Transverse colon (tissue), 4 donors: Measurements from ENCODE around the gene FGFR2. TPM values are rescaled to one million over a fixed set of nuclear protein-coding genes. Genes with fewer than 3 reads are reported as not detected.

Experiments
- DNase-seq: peaks from one replicate; pipeline ENCODE4 v3.0.0-alpha.2; 2019
- H3K27ac ChIP-seq, 4 donors: fragments of 200-600 bp; sonication (generic); 2 replicates each; pipeline ENCODE4 v1.5.1; 2016 to 2018; ENCODE audit warnings: inconsistent platforms in 4 of 4
- H3K27me3 ChIP-seq: fragments of 200-600 bp; sonication (generic); 2 replicates; pipeline ENCODE4 v1.5.1; 2017; ENCODE audit warnings: inconsistent platforms
- H3K36me3 ChIP-seq, 4 donors: fragments of 200-600 bp; sonication (generic); 2 replicates each; pipeline ENCODE4 v1.5.1; 2017 to 2019; ENCODE audit warnings: inconsistent platforms in 4 of 4
- H3K4me1 ChIP-seq, 4 donors: fragments of 200-600 bp; sonication (generic); 2 replicates each; pipeline ENCODE4 v1.5.1; 2017 to 2020; ENCODE audit warnings: inconsistent platforms in 4 of 4
- H3K4me3 ChIP-seq, 4 donors: fragments of 200-600 bp; sonication (generic); 1 replicate in 1 of 4; 2 replicates in 3 of 4; pipeline versions ENCODE4 v1.5.1 to v1.6.1; 2017 to 2019; ENCODE audit warnings: inconsistent platforms in 4 of 4
- H3K9me3 ChIP-seq, 2 donors: fragments of 200-600 bp; sonication (generic); 2 replicates each; pipeline ENCODE4 v1.5.1; 2017 to 2019; ENCODE audit warnings: inconsistent platforms in 2 of 2
- EP300 ChIP-seq: sonication (generic); formaldehyde crosslinking; IDR thresholded peaks from one replicate; pipeline ENCODE4 v1.6.1; 2017; ENCODE audit warnings: antibody characterized with exemption, low read depth
- POLR2A ChIP-seq: fragments of 450-650 bp; IDR thresholded peaks from one replicate; pipeline ENCODE4 v1.6.1; 2016; ENCODE audit warnings: antibody characterized with exemption, mild to moderate bottlenecking, moderate library complexity
- POLR2AphosphoS5 ChIP-seq, 3 donors: sonication (generic); formaldehyde crosslinking; IDR thresholded peaks; one replicate each; pipeline ENCODE4 v1.6.1; 2016; ENCODE audit warnings: antibody characterized with exemption in 3 of 3
- WGBS, 2 donors: methylation state at CpG; one replicate each; pipeline ENCODE4 v1.1.5; 2018; ENCODE audit warnings: low coverage in 1 of 2; 5-methylcytosine and 5-hydroxymethylcytosine counted together
- in situ Hi-C, 4 donors: fragments of 200-750 bp; cut with MboI; loops; one replicate each; pipeline versions ENCODE4 v1.15.0 to v1.15.1; 2017; ENCODE audit warnings: low sequenced_read_pairs in 3 of 4, low pct_ligation_motif_present in 1 of 4, low pct_unique_long_range_greater_than_20kb in 1 of 4
- intact Hi-C: fragments of 100-400 bp; cut with DNase I; formaldehyde crosslinking; loops from one replicate; pipeline ENCODE4 v1.15.1; 2023; ENCODE audit warnings: low total_unique reads
- total RNA-seq, 4 donors: library from RNA; depleted of rRNA; stranded (reverse); fragments of >200 nt; gene quantifications; one replicate each; pipeline ENCODE4 v1.1.0, GENCODE V29; 2016
- TF ChIP-seq, protein P1 (sequence below), 5 experiments: fragments of 200-600 bp in 3 of 5; fragments of 450-650 bp in 2 of 5; sonication (generic) in 3 of 5; IDR thresholded peaks; 1 replicate in 2 of 5; 2 replicates in 3 of 5; pipeline ENCODE4 v1.5.1; 2016 to 2017; ENCODE audit warnings: antibody characterized with exemption in 5 of 5, inconsistent platforms in 3 of 5, mild to moderate bottlenecking in 2 of 5, moderate library complexity in 1 of 5

Gene FGFR2
- total RNA-seq, 4 donors from 2014 or later, result 30.3 to 114 (median 87.9) TPM

DNA sequence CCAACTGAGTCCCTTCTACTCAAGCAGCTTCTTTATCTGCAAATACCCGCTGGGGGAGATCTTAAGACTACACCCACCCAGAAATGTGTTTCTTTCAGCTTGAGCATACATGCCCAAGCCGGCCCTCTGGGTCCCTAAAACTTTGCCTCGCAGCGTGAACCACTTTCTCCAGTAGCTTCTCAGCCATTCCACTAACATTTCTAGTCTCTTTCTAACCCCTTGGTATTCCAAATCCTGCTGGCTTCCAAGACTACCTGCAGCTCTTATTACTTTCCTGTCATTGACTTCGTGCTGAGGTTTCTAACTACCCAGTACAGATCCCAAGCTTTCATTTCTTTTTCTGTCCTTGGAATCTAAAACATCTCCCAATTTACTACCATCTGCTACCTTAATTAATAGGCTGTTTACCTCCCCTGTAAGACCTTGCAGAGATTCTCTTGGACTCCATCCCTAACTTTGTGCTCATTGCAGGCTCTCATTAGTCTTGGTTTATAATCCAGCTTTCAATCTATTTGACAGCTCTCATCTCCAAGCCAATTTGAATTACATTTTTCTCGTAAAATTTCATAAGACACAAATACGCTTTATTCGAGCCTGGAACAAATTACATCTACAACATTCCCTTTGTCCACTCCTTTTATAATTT lies 153.6 kb downstream of the FGFR2 start:
- TF ChIP-seq, protein P1, sequence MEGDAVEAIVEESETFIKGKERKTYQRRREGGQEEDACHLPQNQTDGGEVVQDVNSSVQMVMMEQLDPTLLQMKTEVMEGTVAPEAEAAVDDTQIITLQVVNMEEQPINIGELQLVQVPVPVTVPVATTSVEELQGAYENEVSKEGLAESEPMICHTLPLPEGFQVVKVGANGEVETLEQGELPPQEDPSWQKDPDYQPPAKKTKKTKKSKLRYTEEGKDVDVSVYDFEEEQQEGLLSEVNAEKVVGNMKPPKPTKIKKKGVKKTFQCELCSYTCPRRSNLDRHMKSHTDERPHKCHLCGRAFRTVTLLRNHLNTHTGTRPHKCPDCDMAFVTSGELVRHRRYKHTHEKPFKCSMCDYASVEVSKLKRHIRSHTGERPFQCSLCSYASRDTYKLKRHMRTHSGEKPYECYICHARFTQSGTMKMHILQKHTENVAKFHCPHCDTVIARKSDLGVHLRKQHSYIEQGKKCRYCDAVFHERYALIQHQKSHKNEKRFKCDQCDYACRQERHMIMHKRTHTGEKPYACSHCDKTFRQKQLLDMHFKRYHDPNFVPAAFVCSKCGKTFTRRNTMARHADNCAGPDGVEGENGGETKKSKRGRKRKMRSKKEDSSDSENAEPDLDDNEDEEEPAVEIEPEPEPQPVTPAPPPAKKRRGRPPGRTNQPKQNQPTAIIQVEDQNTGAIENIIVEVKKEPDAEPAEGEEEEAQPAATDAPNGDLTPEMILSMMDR (IDR thresholded peaks at IDR 0.05), result no peak
- TF ChIP-seq EP300, result no peak
- no peak for TF ChIP-seq POLR2A
- no peaks in the 10 kb centered on the region for H3K27me3 ChIP-seq
- intact Hi-C loops (no loop called here), in situ Hi-C loops (no loop called here)
- H3K27ac ChIP-seq, result no peak overlapping the region
- 77 to 80% methylated on average over 7 to 8 of the region's 8 CpGs for WGBS, 2 donors
- H3K9me3 ChIP-seq, result no peaks in the 10 kb centered on the region
- no peak overlapping the region for H3K4me3 ChIP-seq
- peaks cover 0 to 6% (median 0%) of the 10 kb centered on the region in 4 donors for H3K4me1 ChIP-seq
- no peak for DNase-seq
- no peaks in the 10 kb centered on the region for H3K36me3 ChIP-seq

DNA sequence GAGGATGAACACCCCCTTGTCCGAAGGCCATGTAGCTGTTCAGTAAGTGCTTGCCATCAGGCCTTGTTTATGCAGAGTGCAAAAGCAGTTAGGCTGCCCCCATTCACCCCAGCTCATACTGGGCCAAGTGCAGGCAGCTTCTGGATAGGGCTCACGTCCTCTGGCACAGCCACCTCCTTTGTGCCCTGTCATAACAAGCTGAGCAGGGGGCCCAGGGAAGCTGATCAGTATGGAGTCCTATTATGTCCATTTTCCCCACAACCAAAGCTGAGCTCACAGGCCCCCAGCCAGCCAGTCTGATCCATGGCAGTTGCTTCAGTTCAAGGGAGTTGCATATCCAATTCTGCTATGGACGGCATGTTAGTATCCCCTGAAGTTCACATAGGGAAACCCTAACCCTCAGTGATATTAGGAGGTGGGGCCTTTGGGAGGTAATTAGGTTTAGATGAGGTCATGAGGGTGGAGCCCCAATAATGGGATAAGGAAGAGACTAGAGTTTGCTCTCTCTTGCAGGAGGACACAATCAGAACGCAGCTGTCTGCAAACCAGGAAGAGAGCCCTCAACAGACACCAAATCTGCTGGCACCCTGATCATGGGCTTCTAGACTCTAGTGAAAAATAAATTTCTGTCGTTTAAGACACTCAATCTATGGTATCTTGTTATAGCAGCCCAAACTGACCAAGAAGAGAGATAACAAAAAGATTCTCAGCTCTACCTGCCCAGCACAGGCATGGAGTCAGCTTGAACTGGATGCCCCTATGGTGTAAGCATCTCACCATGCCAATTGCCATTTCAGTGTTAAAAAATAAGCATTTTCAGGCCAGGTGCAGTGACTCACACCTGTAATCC lies 155.9 kb downstream of the FGFR2 start:
- no peaks in the 10 kb centered on the region for H3K36me3 ChIP-seq
- intact Hi-C loops (no loop called here), in situ Hi-C loops (no loop called here)
- H3K27me3 ChIP-seq, result no peaks in the 10 kb centered on the region
- H3K4me1 ChIP-seq, result peaks cover 0 to 2% (median 0%) of the 10 kb centered on the region in 4 donors
- no peaks in the 10 kb centered on the region for H3K9me3 ChIP-seq
- no peak for DNase-seq
- WGBS, 2 donors, result 38 to 44% methylated on average over 3 to 5 of the region's 5 CpGs
- TF ChIP-seq EP300 (no peak), POLR2AphosphoS5 (IDR thresholded peaks at IDR 0.05) (no peak), POLR2A (no peak)
- TF ChIP-seq, protein P1 (IDR thresholded peaks at IDR 0.05), result no peak
- H3K27ac ChIP-seq, result no peak overlapping the region
- H3K4me3 ChIP-seq, result no peak overlapping the region

DNA sequence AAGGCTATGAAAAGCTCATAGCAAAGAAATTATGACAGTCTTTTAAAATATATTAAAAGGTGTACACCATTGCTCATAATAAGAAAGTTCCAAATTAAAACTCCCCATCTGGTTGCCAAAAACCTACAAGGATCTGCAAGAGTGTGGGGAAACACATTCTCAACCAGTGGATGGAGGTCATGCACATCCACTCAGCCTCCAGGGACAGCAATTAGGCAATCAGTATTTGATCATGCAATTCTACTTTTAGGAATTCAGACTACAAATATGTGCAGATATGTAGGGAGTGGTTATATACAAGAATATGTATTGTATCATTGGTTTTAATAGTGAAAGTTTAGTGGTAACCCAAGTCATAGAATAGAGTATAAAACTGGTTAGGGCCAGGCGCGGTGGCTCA lies 157.8 kb downstream of the FGFR2 start:
- Histone ChIP-seq H3K27me3 (no peaks in the 10 kb centered on the region), H3K4me1 (peaks cover 0 to 12% (median 7%) of the 10 kb centered on the region in 4 donors), H3K4me3 (no peak overlapping the region), H3K36me3 (no peaks in the 10 kb centered on the region), H3K9me3 (no peaks in the 10 kb centered on the region), H3K27ac (no peak overlapping the region)
- no peak for DNase-seq
- whole genome bisulfite sequencing, 2 donors, result 72 to 94% methylated on average over 2 of the region's 2 CpGs
- intact Hi-C loops (no loop called here), in situ Hi-C loops (no loop called here)
- TF ChIP-seq POLR2A (no peak), POLR2AphosphoS5 (IDR thresholded peaks at IDR 0.05) (no peak), EP300 (no peak)
- TF ChIP-seq, protein P1 (IDR thresholded peaks at IDR 0.05), result no peak

DNA sequence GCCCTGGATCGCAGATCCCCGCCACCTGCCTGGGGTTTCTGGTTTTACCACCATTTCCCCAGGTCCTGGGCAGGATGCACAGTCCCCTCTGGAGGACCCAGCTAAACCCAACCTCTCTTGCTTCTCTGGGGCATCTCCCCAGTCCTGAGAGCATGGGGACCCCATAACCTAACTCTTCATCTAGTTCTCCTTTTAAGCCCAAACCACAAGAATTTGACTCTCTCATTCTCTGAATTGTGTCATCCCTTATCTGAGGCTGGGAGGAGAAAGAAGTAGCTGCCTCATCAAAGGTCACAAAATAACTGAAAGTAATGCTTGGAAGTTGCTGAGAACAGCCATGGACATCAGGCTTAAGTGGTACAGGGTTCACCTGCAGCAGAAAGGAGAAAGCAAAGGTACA lies 159.9 kb downstream of the FGFR2 start:
- TF ChIP-seq POLR2A, result no peak
- TF ChIP-seq, protein P1 (IDR thresholded peaks at IDR 0.05), result no peak
- no peak for TF ChIP-seq EP300
- no peak for TF ChIP-seq POLR2AphosphoS5 (IDR thresholded peaks at IDR 0.05)
- no peak for DNase-seq
- H3K4me3 ChIP-seq, result no peak overlapping the region
- H3K4me1 ChIP-seq, result peaks cover 0 to 12% (median 7%) of the 10 kb centered on the region in 4 donors
- WGBS, 2 donors, result 100% methylated on average over 2 of the region's 2 CpGs; no CpG with 5 or more reads in 1 of the 2 donors
- in situ Hi-C loops, result no loop called here
- intact Hi-C loops, result no loop called here
- H3K36me3 ChIP-seq, result no peaks in the 10 kb centered on the region
- no peak overlapping the region for H3K27ac ChIP-seq
- no peaks in the 10 kb centered on the region for H3K9me3 ChIP-seq
- H3K27me3 ChIP-seq, result no peaks in the 10 kb centered on the region
